K562 (cell line): ENCODE data around the gene ANKMY2. TPM values are rescaled to one million over a fixed set of nuclear protein-coding genes. Genes with fewer than 3 reads are reported as not detected.

ENCODE experiments used
- BACH1 ChIP-seq: fragments of 200-800 bp; sonication (Bioruptor generic); IDR thresholded peaks from 2 replicates; pipeline ENCODE4 v1.6.1; 2016; ENCODE audit warnings: missing genetic modification characterization, missing compliant biosample characterization
- BMI1 ChIP-seq: fragments of 150-350 bp; IDR thresholded peaks from 2 replicates; pipeline ENCODE4 v1.6.1; 2014; ENCODE audit warnings: low read length
- CHD1 ChIP-seq: fragments of 200-600 bp; sonication (generic); IDR thresholded peaks from one replicate; pipeline ENCODE4 v1.6.1; 2012; ENCODE audit warnings: mild to moderate bottlenecking, moderate library complexity, low read length, inconsistent platforms
- DPF2 ChIP-seq: fragments of 450-650 bp; IDR thresholded peaks from 2 replicates; pipeline ENCODE4 v1.6.1; 2016
- FOXK1 ChIP-seq: sonication (generic); formaldehyde crosslinking; IDR thresholded peaks from 2 replicates; pipeline ENCODE4 v1.8.0; 2022; ENCODE audit warnings: missing genetic modification reagents, mild to moderate bottlenecking, borderline replicate concordance
- GATAD2B ChIP-seq: fragments of 450-650 bp; IDR thresholded peaks from 2 replicates; pipeline ENCODE4 v1.6.1; 2017; ENCODE audit warnings: mild to moderate bottlenecking, borderline replicate concordance
- NRF1 ChIP-seq, 2 experiments: fragments of 450-650 bp; IDR thresholded peaks in 1 of 2; conservative IDR thresholded peaks in 1 of 2; 2 replicates each; pipeline ENCODE4 v1.6.1; 2014; ENCODE audit warnings: mild to moderate bottlenecking in 2 of 2
- NUFIP1 ChIP-seq: fragments of 450-650 bp; IDR thresholded peaks from 2 replicates; pipeline ENCODE4 v1.6.1; 2018; ENCODE audit not compliant: partially characterized antibody
- SMARCA4 ChIP-seq: fragments of 450-650 bp; IDR thresholded peaks from 2 replicates; pipeline ENCODE4 v1.6.1; 2016
- SMARCE1 ChIP-seq: fragments of 450-650 bp; IDR thresholded peaks from 2 replicates; pipeline ENCODE4 v1.7.1; 2016; ENCODE audit warnings: mild to moderate bottlenecking
- U2AF2 ChIP-seq: fragments of 200-400 bp; formaldehyde crosslinking; optimal IDR thresholded peaks from 2 replicates; pipeline ENCODE3; 2017; ENCODE audit warnings: low read depth, mild to moderate bottlenecking, low read length
- ZFP1 ChIP-seq: fragments of 450-650 bp; formaldehyde crosslinking; IDR thresholded peaks from 2 replicates; pipeline ENCODE4 v1.4.0; 2020; ENCODE audit warnings: mild to moderate bottlenecking, mixed read lengths
- ZFP30 ChIP-seq: fragments of 250-450 bp; sonication (Bioruptor Pico); IDR thresholded peaks from 2 replicates; pipeline ENCODE4 v1.8.0; 2022; ENCODE audit warnings: moderate library complexity, mild to moderate bottlenecking, inconsistent platforms, borderline replicate concordance
- ZKSCAN1 ChIP-seq: fragments of 150-350 bp; IDR thresholded peaks from 2 replicates; pipeline ENCODE4 v1.6.1; 2016; ENCODE audit warnings: low read depth, low read length
- ZNF165 ChIP-seq: fragments of 250-450 bp; sonication (Bioruptor Pico); IDR thresholded peaks from 2 replicates; pipeline ENCODE4 v1.4.0; 2020; ENCODE audit warnings: borderline replicate concordance
- ZNF24 ChIP-seq: fragments of 450-650 bp; IDR thresholded peaks from 2 replicates; pipeline ENCODE4 v1.6.1; 2016
- ZNF644 ChIP-seq: fragments of 200-800 bp; sonication (Bioruptor generic); IDR thresholded peaks from 2 replicates; pipeline ENCODE4 v1.6.1; 2016; ENCODE audit warnings: low read depth, missing genetic modification characterization, missing compliant biosample characterization
- polyA plus RNA-seq, 8 experiments: library from polyadenylated mRNA; depleted of rRNA in 4 of 8; stranded (reverse) in 5 of 8; unstranded in 3 of 8; fragments of >200 nt; fragmentation: Nextera tagmentation in 2 of 8; fragmentation: Illumina TruSeq in 1 of 8; extraction: Ambion mirVana in 2 of 8; extraction: Trizol in 1 of 8; gene quantifications; 2 replicates each; pipeline versions ENCODE4 v1.2.1 to v1.2.3, GENCODE V29; 2011 to 2014; ENCODE audit warnings: inconsistent platforms in 1 of 8, missing spikeins in 1 of 8
- total RNA-seq, 7 experiments: library from RNA; depleted of rRNA in 6 of 7; stranded (reverse); fragments of >200 nt in 6 of 7; fragmentation: Illumina TruSeq in 2 of 7; extraction: Trizol in 2 of 7; gene quantifications; 2 replicates each; pipeline versions ENCODE4 v1.2.1 to v1.2.3, GENCODE V29; 2011 to 2021; ENCODE audit warnings: low replicate concordance in 1 of 7
- TF ChIP-seq, protein P1 (sequence below), 2 experiments: fragments of 450-650 bp; IDR thresholded peaks; 2 replicates each; pipeline ENCODE4 v1.6.1; 2018; ENCODE audit warnings: mild to moderate bottlenecking in 2 of 2, low read depth in 1 of 2; ENCODE audit not compliant: partially characterized antibody in 2 of 2
- TF ChIP-seq, protein P2 (sequence below): fragments of 450-650 bp; formaldehyde crosslinking; IDR thresholded peaks from 2 replicates; pipeline ENCODE4 v1.4.0; 2022; ENCODE audit warnings: missing genetic modification characterization
- TF ChIP-seq, protein P3 (sequence below), 2 experiments: fragments of 450-650 bp; conservative IDR thresholded peaks; 2 replicates each; pipeline ENCODE4 v1.6.1; 2017; ENCODE audit warnings: mild to moderate bottlenecking in 2 of 2, moderate library complexity in 2 of 2
- TF ChIP-seq, protein P4 (sequence below): sonication (generic); formaldehyde crosslinking; IDR thresholded peaks from 2 replicates; pipeline ENCODE4 v1.8.0; 2022; ENCODE audit warnings: mild to moderate bottlenecking, missing genetic modification reagents

Gene ANKMY2
- total and polyA plus RNA-seq, 9 of the 15 experiments (the other 6 are each of a cell fraction or from before 2014, with no cell fraction given) = 38.9 to 71.5 (median 48.8) TPM

DNA sequence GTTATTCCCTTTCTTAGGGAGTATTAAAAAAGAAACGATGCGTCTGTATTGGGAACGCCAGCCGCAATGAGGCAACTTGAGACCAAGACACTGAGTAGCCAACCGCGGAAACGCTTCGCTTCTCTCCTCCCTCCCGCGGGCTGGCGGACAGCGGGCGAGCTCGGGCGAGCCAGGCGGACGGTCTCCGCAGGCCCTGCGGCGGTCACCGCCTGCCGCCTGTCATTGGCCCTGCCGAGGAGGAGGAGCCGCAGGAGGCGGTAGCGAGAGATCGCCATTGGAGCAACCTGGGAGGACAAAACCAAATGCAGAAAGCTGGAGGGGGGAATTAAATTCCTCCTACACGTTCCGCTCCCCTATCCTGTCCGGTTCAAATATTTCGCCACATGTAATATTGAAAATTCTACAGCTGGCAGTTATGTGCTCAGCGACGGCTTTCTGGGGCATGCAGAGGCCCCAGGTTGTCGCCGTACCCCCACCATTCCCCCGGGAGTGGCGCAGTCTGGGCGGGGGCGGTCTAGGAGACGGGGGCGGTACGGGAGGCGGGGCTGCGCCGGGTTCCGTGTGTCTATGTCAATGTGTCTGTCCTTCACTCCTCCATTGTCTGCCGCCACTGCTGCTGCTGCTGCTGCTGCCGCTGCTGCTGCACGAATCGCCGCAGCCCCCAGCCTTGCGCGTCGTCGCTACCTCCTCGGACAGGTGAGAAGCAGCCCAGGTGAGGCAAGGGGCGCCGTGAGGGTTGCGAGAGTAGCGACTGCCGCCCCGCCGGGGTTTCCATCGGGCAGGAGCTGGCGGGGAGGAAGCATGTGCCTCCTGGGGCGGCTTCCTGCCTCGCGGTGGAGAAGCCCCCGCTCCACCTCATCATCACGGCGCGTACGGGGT lies at the start of gene ANKMY2, which contains the start of gene BZW2 (continued):
- TF ChIP-seq, protein P1, sequence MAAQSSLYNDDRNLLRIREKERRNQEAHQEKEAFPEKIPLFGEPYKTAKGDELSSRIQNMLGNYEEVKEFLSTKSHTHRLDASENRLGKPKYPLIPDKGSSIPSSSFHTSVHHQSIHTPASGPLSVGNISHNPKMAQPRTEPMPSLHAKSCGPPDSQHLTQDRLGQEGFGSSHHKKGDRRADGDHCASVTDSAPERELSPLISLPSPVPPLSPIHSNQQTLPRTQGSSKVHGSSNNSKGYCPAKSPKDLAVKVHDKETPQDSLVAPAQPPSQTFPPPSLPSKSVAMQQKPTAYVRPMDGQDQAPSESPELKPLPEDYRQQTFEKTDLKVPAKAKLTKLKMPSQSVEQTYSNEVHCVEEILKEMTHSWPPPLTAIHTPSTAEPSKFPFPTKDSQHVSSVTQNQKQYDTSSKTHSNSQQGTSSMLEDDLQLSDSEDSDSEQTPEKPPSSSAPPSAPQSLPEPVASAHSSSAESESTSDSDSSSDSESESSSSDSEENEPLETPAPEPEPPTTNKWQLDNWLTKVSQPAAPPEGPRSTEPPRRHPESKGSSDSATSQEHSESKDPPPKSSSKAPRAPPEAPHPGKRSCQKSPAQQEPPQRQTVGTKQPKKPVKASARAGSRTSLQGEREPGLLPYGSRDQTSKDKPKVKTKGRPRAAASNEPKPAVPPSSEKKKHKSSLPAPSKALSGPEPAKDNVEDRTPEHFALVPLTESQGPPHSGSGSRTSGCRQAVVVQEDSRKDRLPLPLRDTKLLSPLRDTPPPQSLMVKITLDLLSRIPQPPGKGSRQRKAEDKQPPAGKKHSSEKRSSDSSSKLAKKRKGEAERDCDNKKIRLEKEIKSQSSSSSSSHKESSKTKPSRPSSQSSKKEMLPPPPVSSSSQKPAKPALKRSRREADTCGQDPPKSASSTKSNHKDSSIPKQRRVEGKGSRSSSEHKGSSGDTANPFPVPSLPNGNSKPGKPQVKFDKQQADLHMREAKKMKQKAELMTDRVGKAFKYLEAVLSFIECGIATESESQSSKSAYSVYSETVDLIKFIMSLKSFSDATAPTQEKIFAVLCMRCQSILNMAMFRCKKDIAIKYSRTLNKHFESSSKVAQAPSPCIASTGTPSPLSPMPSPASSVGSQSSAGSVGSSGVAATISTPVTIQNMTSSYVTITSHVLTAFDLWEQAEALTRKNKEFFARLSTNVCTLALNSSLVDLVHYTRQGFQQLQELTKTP (IDR thresholded peaks at IDR 0.05; ENCODE audit: low read depth in 1 of 2, partially characterized antibody in 2 of 2) = peak in 1 of 2 experiments; percentile 55
- TF ChIP-seq DPF2 = 0 out of 2 replicates have a peak, but pooled peaks have one; percentile 20
- TF ChIP-seq CHD1 = peak; percentile 38
- TF ChIP-seq, protein P2, sequence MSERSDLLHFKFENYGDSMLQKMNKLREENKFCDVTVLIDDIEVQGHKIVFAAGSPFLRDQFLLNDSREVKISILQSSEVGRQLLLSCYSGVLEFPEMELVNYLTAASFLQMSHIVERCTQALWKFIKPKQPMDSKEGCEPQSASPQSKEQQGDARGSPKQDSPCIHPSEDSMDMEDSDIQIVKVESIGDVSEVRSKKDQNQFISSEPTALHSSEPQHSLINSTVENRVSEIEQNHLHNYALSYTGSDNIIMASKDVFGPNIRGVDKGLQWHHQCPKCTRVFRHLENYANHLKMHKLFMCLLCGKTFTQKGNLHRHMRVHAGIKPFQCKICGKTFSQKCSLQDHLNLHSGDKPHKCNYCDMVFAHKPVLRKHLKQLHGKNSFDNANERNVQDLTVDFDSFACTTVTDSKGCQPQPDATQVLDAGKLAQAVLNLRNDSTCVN (CRISPR knock-in tag) = peak; percentile 75
- no peak for TF ChIP-seq ZFP1 (CRISPR knock-in tag)
- TF ChIP-seq, protein P3, sequence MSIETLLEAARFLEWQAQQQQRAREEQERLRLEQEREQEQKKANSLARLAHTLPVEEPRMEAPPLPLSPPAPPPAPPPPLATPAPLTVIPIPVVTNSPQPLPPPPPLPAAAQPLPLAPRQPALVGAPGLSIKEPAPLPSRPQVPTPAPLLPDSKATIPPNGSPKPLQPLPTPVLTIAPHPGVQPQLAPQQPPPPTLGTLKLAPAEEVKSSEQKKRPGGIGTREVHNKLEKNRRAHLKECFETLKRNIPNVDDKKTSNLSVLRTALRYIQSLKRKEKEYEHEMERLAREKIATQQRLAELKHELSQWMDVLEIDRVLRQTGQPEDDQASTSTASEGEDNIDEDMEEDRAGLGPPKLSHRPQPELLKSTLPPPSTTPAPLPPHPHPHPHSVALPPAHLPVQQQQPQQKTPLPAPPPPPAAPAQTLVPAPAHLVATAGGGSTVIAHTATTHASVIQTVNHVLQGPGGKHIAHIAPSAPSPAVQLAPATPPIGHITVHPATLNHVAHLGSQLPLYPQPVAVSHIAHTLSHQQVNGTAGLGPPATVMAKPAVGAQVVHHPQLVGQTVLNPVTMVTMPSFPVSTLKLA (conservative IDR thresholded peaks at IDR 0.05) = peak; percentile 88 to 96
- TF ChIP-seq NUFIP1 = peak; percentile 95
- peak; percentile 75 to 79 for TF ChIP-seq NRF1 (conservative IDR thresholded peaks at IDR 0.05 in 1 of 2, IDR thresholded peaks at IDR 0.05 in 1 of 2)
- TF ChIP-seq SMARCA4 = 0 out of 2 replicates have a peak, but pooled peaks have one; percentile 17
- no peak for TF ChIP-seq BMI1
- TF ChIP-seq ZNF644 (tag) = no peak
- TF ChIP-seq, protein P4, sequence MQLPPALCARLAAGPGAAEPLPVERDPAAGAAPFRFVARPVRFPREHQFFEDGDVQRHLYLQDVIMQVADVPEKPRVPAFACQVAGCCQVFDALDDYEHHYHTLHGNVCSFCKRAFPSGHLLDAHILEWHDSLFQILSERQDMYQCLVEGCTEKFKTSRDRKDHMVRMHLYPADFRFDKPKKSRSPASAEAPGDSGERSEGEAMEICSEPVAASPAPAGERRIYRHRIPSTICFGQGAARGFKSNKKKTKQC = peak; percentile 76; the same call in 1 of the 2 replicates
- TF ChIP-seq ZNF165 (CRISPR knock-in tag) = 0 out of 2 replicates have a peak, but pooled peaks have one; percentile 43
- no peak for TF ChIP-seq U2AF2
- 0 out of 2 replicates have a peak, but pooled peaks have one; percentile 25 for TF ChIP-seq ZKSCAN1
- TF ChIP-seq GATAD2B = 0 out of 2 replicates have a peak, but pooled peaks have one; percentile 25
- TF ChIP-seq ZFP30 = no peak
- TF ChIP-seq SMARCE1 = no peak
- 0 out of 2 replicates have a peak, but pooled peaks have one; percentile 12 for TF ChIP-seq ZNF24
- TF ChIP-seq FOXK1 (CRISPR knock-in tag) = peak; percentile 88; the same call in 1 of the 2 replicates
- no peak for TF ChIP-seq BACH1 (tag)
